ENCODE results near the gene PLAAT5.

DNA sequence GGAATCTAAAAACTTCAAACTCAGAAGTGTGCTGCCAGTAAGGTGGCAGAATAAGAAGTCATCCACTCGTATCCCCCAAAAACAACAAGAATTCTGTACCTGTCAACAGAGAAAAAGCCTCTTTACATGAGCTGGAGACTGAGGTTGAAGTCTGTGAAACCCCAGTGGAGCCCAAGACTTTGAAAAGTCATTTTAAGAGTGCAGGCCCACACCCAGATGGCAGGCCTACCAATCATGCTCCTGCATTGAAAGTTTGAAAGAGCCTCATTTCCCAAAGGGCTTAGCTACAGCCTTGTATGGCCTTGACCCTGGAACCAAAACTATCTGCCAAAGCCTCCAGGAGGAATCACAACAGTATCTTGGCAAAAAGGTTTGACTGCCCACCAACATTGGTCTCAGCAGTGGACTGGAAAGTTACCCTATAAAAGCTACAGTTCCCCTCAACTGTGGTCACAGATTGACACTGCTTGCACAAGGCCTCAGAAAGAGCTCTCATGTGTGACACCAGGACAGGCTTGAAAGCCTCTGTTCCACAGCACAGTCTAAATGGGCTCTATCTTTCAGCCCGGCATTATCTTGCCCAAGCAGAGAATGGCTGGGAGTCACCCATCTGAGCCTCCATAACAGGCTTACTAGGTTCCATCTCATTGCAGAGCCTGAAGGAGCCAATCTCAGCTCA is 73.7 kb downstream of the PLAAT5 start:
- no peak for TF ChIP-seq TAF1 (IDR thresholded peaks at IDR 0.05; ENCODE audit: borderline replicate concordance, low read depth, low read length)
- no peak for TF ChIP-seq POLR2AphosphoS5 (IDR thresholded peaks at IDR 0.05; ENCODE audit: low read depth, low read length)

Measured in GM12892 (cell line).